MM.1S (cell line): ENCODE data around the gene TAS1R2.
"Not testable (repeated sequence)": the region's sequence is repeated elsewhere in the genome, so short reads cannot be mapped to it uniquely, and the experiment has no call there.

Experiments
- DNase-seq: peaks from one replicate; pipeline ENCODE4 v3.0.0-alpha.2; 2015
- H2AFZ ChIP-seq: fragments of 300-600 bp; sonication (generic); 2 replicates; pipeline ENCODE4 v1.6.0; 2016; ENCODE audit warnings: antibody characterized with exemption, low read length
- H3F3A ChIP-seq: fragments of 300-600 bp; sonication (generic); 2 replicates; pipeline ENCODE4 v1.6.1; 2016; ENCODE audit warnings: mild to moderate bottlenecking, antibody characterized with exemption, low read length, moderate library complexity, mixed read lengths; ENCODE audit not compliant: insufficient read depth
- H3K27ac ChIP-seq: fragments of 300-600 bp; sonication (generic); 2 replicates; pipeline ENCODE4 v1.5.1; 2016; ENCODE audit warnings: mild to moderate bottlenecking, low read length
- H3K27me3 ChIP-seq: fragments of 300-600 bp; sonication (generic); replicated peaks from 2 replicates; pipeline ENCODE4 v1.6.0; 2016; ENCODE audit warnings: low read length; ENCODE audit not compliant: insufficient read depth
- H3K36me3 ChIP-seq: fragments of 300-600 bp; sonication (generic); replicated peaks from 2 replicates; pipeline ENCODE4 v1.6.1; 2016; ENCODE audit warnings: mild to moderate bottlenecking, low read length, mixed read lengths; ENCODE audit not compliant: insufficient read depth
- H3K4me1 ChIP-seq: fragments of 300-600 bp; sonication (generic); 2 replicates; pipeline ENCODE4 v1.6.1; 2016; ENCODE audit warnings: low read length, mixed read lengths
- H3K4me2 ChIP-seq: fragments of 300-600 bp; sonication (generic); 2 replicates; pipeline ENCODE4 v1.6.0; 2016; ENCODE audit warnings: low read depth, low read length
- H3K4me3 ChIP-seq: fragments of 300-600 bp; sonication (generic); 2 replicates; pipeline ENCODE4 v1.5.1; 2016; ENCODE audit warnings: low read length, mixed read lengths
- H3K79me2 ChIP-seq: fragments of 300-600 bp; sonication (generic); 2 replicates; pipeline ENCODE4 v1.6.1; 2016; ENCODE audit warnings: mixed run types, low read length, mixed read lengths
- H3K9ac ChIP-seq: fragments of 300-600 bp; sonication (generic); 2 replicates; pipeline ENCODE4 v1.6.1; 2016; ENCODE audit warnings: low read length, mixed read lengths
- H3K9me2 ChIP-seq: fragments of 300-600 bp; sonication (generic); replicated peaks from 2 replicates; pipeline ENCODE4 v1.6.1; 2016; ENCODE audit warnings: mild to moderate bottlenecking, low read length, mixed read lengths; ENCODE audit not compliant: insufficient read depth
- H3K9me3 ChIP-seq: fragments of 300-600 bp; sonication (generic); replicated peaks from 2 replicates; pipeline ENCODE4 v1.6.1; 2016; ENCODE audit warnings: mild to moderate bottlenecking, low read length, mixed read lengths; ENCODE audit not compliant: insufficient read depth
- H4K20me1 ChIP-seq: fragments of 300-600 bp; sonication (generic); 2 replicates; pipeline ENCODE4 v1.6.1; 2016; ENCODE audit warnings: mild to moderate bottlenecking, low read length, moderate library complexity, mixed read lengths; ENCODE audit not compliant: insufficient read depth
- EZH2 ChIP-seq: fragments of 300-600 bp; sonication (generic); optimal IDR thresholded peaks from 2 replicates; pipeline ENCODE3; 2017; ENCODE audit warnings: low read depth, mild to moderate bottlenecking, antibody characterized with exemption, low read length, mixed read lengths
- EZH2phosphoT487 ChIP-seq: fragments of 300-600 bp; sonication (generic); IDR thresholded peaks from 2 replicates; pipeline ENCODE4 v1.6.1; 2018; ENCODE audit warnings: antibody characterized with exemption, low read length
- TF ChIP-seq, protein P1 (sequence below): fragments of 300-600 bp; sonication (generic); IDR thresholded peaks from 2 replicates; pipeline ENCODE4 v1.5.1; 2016; ENCODE audit warnings: antibody characterized with exemption, low read length, mixed read lengths

TAS1R2 gene

DNA sequence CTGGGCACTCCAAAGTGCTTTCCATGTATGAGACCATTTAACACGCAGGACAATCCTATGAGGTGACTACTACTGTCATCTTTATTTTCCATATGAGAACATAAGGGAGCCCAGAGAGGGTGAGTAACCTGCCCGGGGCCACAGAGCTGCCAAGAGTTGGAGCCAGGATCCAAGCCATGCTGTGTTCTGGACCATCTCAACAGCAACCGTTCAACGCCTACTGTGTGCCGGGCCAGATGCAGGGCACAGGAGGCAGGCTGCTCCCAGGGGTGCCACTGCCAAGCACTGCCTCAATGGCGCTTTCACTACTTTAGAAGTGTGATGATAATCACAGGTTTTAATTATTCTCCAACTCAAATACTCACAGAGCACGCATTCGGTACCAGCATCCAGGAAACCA, 39.1 kb upstream of the TAS1R2 start:
- 0 out of 2 replicates have a peak, but pooled peaks cover 4% of the 10 kb centered on the region for H3K4me1 ChIP-seq
- no peak overlapping the region for H3K4me3 ChIP-seq
- no peaks in the 10 kb centered on the region for H3K36me3 ChIP-seq
- H3K27me3 ChIP-seq, result no peaks in the 10 kb centered on the region
- H4K20me1 ChIP-seq, result no peaks in the 10 kb centered on the region
- H3K9me3 ChIP-seq, result no peaks in the 10 kb centered on the region
- H2AFZ ChIP-seq, result no peak overlapping the region
- no peaks in the 10 kb centered on the region for H3K9me2 ChIP-seq
- no peak overlapping the region for H3K4me2 ChIP-seq
- H3K9ac ChIP-seq, result no peak overlapping the region
- DNase-seq, result no peak
- TF ChIP-seq EZH2 (no peak), EZH2phosphoT487 (no peak)
- no peaks in the 10 kb centered on the region for H3F3A ChIP-seq
- no peak overlapping the region for H3K27ac ChIP-seq
- no peaks in the 10 kb centered on the region for H3K79me2 ChIP-seq

DNA sequence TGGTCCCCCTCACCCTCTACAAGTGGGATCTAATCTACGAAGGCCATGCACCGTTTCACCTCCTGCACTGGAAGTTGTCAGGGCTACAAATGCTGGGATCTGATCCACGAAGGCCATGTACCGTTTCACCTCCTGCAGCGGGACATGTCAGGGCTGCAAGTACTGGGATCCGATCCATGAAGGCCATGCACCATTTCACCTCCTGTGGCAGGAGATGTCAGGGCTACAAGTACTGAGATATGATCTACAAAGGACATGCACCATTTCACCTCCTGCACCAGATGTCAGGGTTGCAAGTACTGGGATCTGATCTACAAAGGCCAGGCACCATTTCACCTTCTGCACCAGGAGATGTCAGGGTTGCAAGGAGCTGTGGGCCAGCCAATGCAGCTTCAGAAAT, 35.9 kb upstream of the TAS1R2 start:
- H4K20me1 ChIP-seq, result no peaks in the 10 kb centered on the region
- no peaks in the 10 kb centered on the region for H3K36me3 ChIP-seq
- no peaks in the 10 kb centered on the region for H3K4me1 ChIP-seq
- no peaks in the 10 kb centered on the region for H3K79me2 ChIP-seq
- no peak overlapping the region for H3K4me2 ChIP-seq
- no peak overlapping the region for H3K9ac ChIP-seq
- H3K9me2 ChIP-seq, result no peaks in the 10 kb centered on the region
- no peak overlapping the region for H3K27ac ChIP-seq
- no peaks in the 10 kb centered on the region for H3F3A ChIP-seq
- no peak overlapping the region for H2AFZ ChIP-seq
- DNase-seq, result no peak
- H3K4me3 ChIP-seq, result no peak overlapping the region
- H3K9me3 ChIP-seq, result no peaks in the 10 kb centered on the region
- no peak for TF ChIP-seq EZH2
- TF ChIP-seq, protein P1, sequence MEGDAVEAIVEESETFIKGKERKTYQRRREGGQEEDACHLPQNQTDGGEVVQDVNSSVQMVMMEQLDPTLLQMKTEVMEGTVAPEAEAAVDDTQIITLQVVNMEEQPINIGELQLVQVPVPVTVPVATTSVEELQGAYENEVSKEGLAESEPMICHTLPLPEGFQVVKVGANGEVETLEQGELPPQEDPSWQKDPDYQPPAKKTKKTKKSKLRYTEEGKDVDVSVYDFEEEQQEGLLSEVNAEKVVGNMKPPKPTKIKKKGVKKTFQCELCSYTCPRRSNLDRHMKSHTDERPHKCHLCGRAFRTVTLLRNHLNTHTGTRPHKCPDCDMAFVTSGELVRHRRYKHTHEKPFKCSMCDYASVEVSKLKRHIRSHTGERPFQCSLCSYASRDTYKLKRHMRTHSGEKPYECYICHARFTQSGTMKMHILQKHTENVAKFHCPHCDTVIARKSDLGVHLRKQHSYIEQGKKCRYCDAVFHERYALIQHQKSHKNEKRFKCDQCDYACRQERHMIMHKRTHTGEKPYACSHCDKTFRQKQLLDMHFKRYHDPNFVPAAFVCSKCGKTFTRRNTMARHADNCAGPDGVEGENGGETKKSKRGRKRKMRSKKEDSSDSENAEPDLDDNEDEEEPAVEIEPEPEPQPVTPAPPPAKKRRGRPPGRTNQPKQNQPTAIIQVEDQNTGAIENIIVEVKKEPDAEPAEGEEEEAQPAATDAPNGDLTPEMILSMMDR, result no peak
- no peaks in the 10 kb centered on the region for H3K27me3 ChIP-seq

DNA sequence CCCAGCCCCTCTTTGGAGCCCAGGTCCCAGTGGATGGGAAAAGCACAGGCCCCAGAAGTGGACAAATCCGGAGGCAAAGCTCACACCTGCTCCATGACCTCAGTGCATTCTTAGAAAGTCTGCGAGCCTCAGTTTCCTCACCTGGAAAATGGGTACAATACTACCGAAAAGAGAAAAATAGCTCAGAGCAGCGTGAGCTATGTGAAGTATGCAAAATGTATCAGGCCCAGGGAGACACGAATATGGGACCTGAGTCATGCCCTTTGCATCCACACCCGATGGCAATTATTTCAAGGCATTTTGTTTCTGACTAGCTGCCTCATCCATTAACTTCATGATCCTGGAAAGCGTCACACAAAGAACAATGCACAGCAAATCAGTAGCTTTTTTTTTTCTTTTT, 33.7 kb upstream of the TAS1R2 start:
- TF ChIP-seq EZH2, result no peak
- TF ChIP-seq, protein P1, result no peak
- TF ChIP-seq EZH2phosphoT487, result no peak
- Histone ChIP-seq H3K4me2 (no peak overlapping the region), H3K4me1 (no peaks in the 10 kb centered on the region), H3K27ac (no peak overlapping the region), H3K27me3 (no peaks in the 10 kb centered on the region), H3K36me3 (no peaks in the 10 kb centered on the region), H3K4me3 (no peak overlapping the region), H3K9me3 (no peaks in the 10 kb centered on the region), H4K20me1 (no peaks in the 10 kb centered on the region), H3K9ac (no peak overlapping the region), H3K9me2 (no peaks in the 10 kb centered on the region), H3F3A (no peaks in the 10 kb centered on the region), H3K79me2 (no peaks in the 10 kb centered on the region), H2AFZ (no peak overlapping the region)
- no peak for DNase-seq

GRCh38 chr1:18891858-18892257, 32.4 kb upstream of the TAS1R2 start:
- H3K9ac ChIP-seq, H4K20me1 ChIP-seq, H3K9me2 ChIP-seq, H3K27ac ChIP-seq, H3K9me3 ChIP-seq, H3K4me3 ChIP-seq, H3K4me1 ChIP-seq, DNase-seq, H2AFZ ChIP-seq, H3K36me3 ChIP-seq, H3K27me3 ChIP-seq, H3K4me2 ChIP-seq, H3K79me2 ChIP-seq, H3F3A ChIP-seq: not testable (repeated sequence)
